Measurements from ENCODE around the gene SLAMF9.

GRCh38 chr1:159980786-159981185 lies 26.7 kb upstream of the SLAMF9 start:
- TF ChIP-seq CTCF (optimal IDR thresholded peaks at IDR 0.05 in 1 of 3, IDR thresholded peaks at IDR 0.05 in 1 of 3, conservative IDR thresholded peaks at IDR 0.05 in 1 of 3; ENCODE audit: extremely low read depth in 1 of 3, insufficient read depth in 2 of 3, low read length in 3 of 3) (no peak), EZH2 (IDR thresholded peaks at IDR 0.05; ENCODE audit: low read length) (no peak)
